Kidney capillary endothelial cell (primary cell): ENCODE measurements around the gene MPRIP.

ENCODE experiments used
- DNase-seq: peaks from one replicate; pipeline ENCODE4 v3.0.0-alpha.2; 2018; ENCODE audit warnings: low spot score

MPRIP gene

GRCh38 chr17:17051380-17051779, 9.1 kb downstream of the MPRIP start:
- DNase-seq = no peak

- DNase-seq = no peak
Measured at GRCh38 chr17:17051791-17052461, 9.7 kb downstream of the MPRIP start.

- DNase-seq = no peak
Measured at GRCh38 chr17:17052462-17053221, 10.4 kb downstream of the MPRIP start.

- DNase-seq = no peak
Measured at GRCh38 chr17:17053446-17054379, 11.5 kb downstream of the MPRIP start.

GRCh38 chr17:17054636-17055035, 12.4 kb downstream of the MPRIP start:
- DNase-seq = no peak

- DNase-seq = no peak
Measured at GRCh38 chr17:17055286-17056155, 13.3 kb downstream of the MPRIP start.

- DNase-seq = no peak
Measured at GRCh38 chr17:17056156-17056539, 13.9 kb downstream of the MPRIP start.

- DNase-seq = no peak
Measured at GRCh38 chr17:17057057-17057551, 14.8 kb downstream of the MPRIP start.

- DNase-seq = no peak
Measured at GRCh38 chr17:17058304-17058703, 16.0 kb downstream of the MPRIP start.

GRCh38 chr17:17059301-17059890, 17.1 kb downstream of the MPRIP start:
- no peak for DNase-seq

- DNase-seq = no peak
Measured at GRCh38 chr17:17060001-17060922, 18.0 kb downstream of the MPRIP start.

GRCh38 chr17:17060930-17061329, 18.7 kb downstream of the MPRIP start:
- DNase-seq = no peak

GRCh38 chr17:17061516-17061915, 19.3 kb downstream of the MPRIP start:
- DNase-seq = no peak

GRCh38 chr17:17062356-17062755, 20.1 kb downstream of the MPRIP start:
- no peak for DNase-seq

GRCh38 chr17:17062866-17063265, 20.6 kb downstream of the MPRIP start:
- DNase-seq = no peak

- DNase-seq = no peak
Measured at GRCh38 chr17:17063546-17064122, 21.4 kb downstream of the MPRIP start.

GRCh38 chr17:17064322-17064721, 22.1 kb downstream of the MPRIP start:
- no peak for DNase-seq

GRCh38 chr17:17066021-17066420, 23.8 kb downstream of the MPRIP start:
- DNase-seq = no peak

GRCh38 chr17:17067257-17067656, 25.0 kb downstream of the MPRIP start:
- no peak for DNase-seq

GRCh38 chr17:17069849-17070248, 27.6 kb downstream of the MPRIP start:
- DNase-seq = no peak
